GM18520 (cell line): ENCODE measurements around the gene ATP8B3.
"Not testable (repeated sequence)": the region's sequence is repeated elsewhere in the genome, so short reads cannot be mapped to it uniquely, and the experiment has no call there.

Experiments used
- ATAC-seq: cut with Tn5 transposase; IDR thresholded peaks from one replicate; pipeline ENCODE4 v1.9.1; 2021; ENCODE audit not compliant: unreplicated experiment

ATP8B3 gene

GRCh38 chr19:1770866-1771576 is 41.1 kb downstream of the ATP8B3 start:
- ATAC-seq: no peak

GRCh38 chr19:1769645-1769985 is 42.5 kb downstream of the ATP8B3 start:
- ATAC-seq: no peak

- no peak for ATAC-seq
These were observed 43.0 kb downstream of the ATP8B3 start for GRCh38 chr19:1768918-1769644.

- no peak for ATAC-seq
These were observed 43.8 kb downstream of the ATP8B3 start for GRCh38 chr19:1768248-1768647.

- no peak for ATAC-seq
These were observed 44.6 kb downstream of the ATP8B3 start for GRCh38 chr19:1767464-1767933.

- no peak for ATAC-seq
These were observed 45.2 kb downstream of the ATP8B3 start for GRCh38 chr19:1766800-1767352.

- ATAC-seq: no peak
These were observed 45.9 kb downstream of the ATP8B3 start for GRCh38 chr19:1765904-1766799.

- ATAC-seq: no peak
These were observed 46.7 kb downstream of the ATP8B3 start for GRCh38 chr19:1765232-1765903.

- ATAC-seq: no peak
These were observed 47.3 kb downstream of the ATP8B3 start for GRCh38 chr19:1764729-1765128.

- ATAC-seq: no peak
These were observed 48.1 kb downstream of the ATP8B3 start for GRCh38 chr19:1763648-1764639.

- no peak for ATAC-seq
These were observed 49.6 kb downstream of the ATP8B3 start for GRCh38 chr19:1762243-1763117.

- ATAC-seq: no peak
These were observed 50.4 kb downstream of the ATP8B3 start for GRCh38 chr19:1761528-1762242.

- not testable (repeated sequence) for ATAC-seq
These were observed 51.1 kb downstream of the ATP8B3 start for GRCh38 chr19:1760786-1761527.

- ATAC-seq: no peak
These were observed 52.1 kb downstream of the ATP8B3 start for GRCh38 chr19:1760020-1760419.

- ATAC-seq: no peak
These were observed 52.8 kb downstream of the ATP8B3 start for GRCh38 chr19:1758959-1759903.

GRCh38 chr19:1758231-1758577 is 53.9 kb downstream of the ATP8B3 start:
- no peak for ATAC-seq
